ENCODE measurements around the gene EXOC6B.

EXOC6B gene

GRCh38 chr2:72710418-72711152 is 115.2 kb downstream of the EXOC6B start:
- TF ChIP-seq ZFX (IDR thresholded peaks at IDR 0.05; ENCODE audit: borderline replicate concordance) = no peak
- no peak for TF ChIP-seq CTCF (IDR thresholded peaks at IDR 0.05)
- no peak overlapping the region for H3K27ac ChIP-seq

- no peak overlapping the region for H3K27ac ChIP-seq
- TF ChIP-seq ZFX (IDR thresholded peaks at IDR 0.05; ENCODE audit: borderline replicate concordance) (no peak), CTCF (IDR thresholded peaks at IDR 0.05) (no peak)
These were observed 117.6 kb downstream of the EXOC6B start for GRCh38 chr2:72708236-72708635.

- H3K27ac ChIP-seq = no peak overlapping the region
- TF ChIP-seq CTCF (IDR thresholded peaks at IDR 0.05) (no peak), ZFX (IDR thresholded peaks at IDR 0.05; ENCODE audit: borderline replicate concordance) (no peak)
These were observed 127.5 kb downstream of the EXOC6B start for GRCh38 chr2:72698300-72698699.

GRCh38 chr2:72696559-72696958 is 129.3 kb downstream of the EXOC6B start:
- H3K27ac ChIP-seq = no peak overlapping the region
- no peak for TF ChIP-seq ZFX (IDR thresholded peaks at IDR 0.05; ENCODE audit: borderline replicate concordance)
- TF ChIP-seq CTCF (IDR thresholded peaks at IDR 0.05) = no peak

- TF ChIP-seq CTCF (IDR thresholded peaks at IDR 0.05) (no peak), ZFX (IDR thresholded peaks at IDR 0.05; ENCODE audit: borderline replicate concordance) (no peak)
- no peak overlapping the region for H3K27ac ChIP-seq
These were observed 130.2 kb downstream of the EXOC6B start for GRCh38 chr2:72695676-72696075.

- H3K27ac ChIP-seq = no peak overlapping the region
- TF ChIP-seq ZFX (IDR thresholded peaks at IDR 0.05; ENCODE audit: borderline replicate concordance) (no peak), CTCF (IDR thresholded peaks at IDR 0.05) (no peak)
These were observed 130.9 kb downstream of the EXOC6B start for GRCh38 chr2:72694715-72695496.
